H1 (cell line): ENCODE measurements around the gene CCNY. TPM values are rescaled to one million over a fixed set of nuclear protein-coding genes. Genes with fewer than 3 reads are reported as not detected.

ENCODE experiments used
- CTCF ChIA-PET: fragments of 300-600 bp; sonication (Branson Sonifier 250); formaldehyde crosslinking; loops from one replicate; lab custom pipeline; 2021; ENCODE audit not compliant: partially characterized antibody; lab: Charles Lee
- POLR2A ChIA-PET: fragments of 300-600 bp; sonication (Branson Sonifier 250); formaldehyde crosslinking; loops from one replicate; lab custom pipeline; 2021; ENCODE audit warnings: inconsistent platforms; ENCODE audit not compliant: partially characterized antibody; lab: Charles Lee
- DNase-seq, 2 experiments: peaks; one replicate each; pipeline versions ENCODE4 v3.0.0 to v3.0.0-alpha.2; 2010 to 2022; ENCODE audit warnings: low spot score in 2 of 2, low read depth in 1 of 2, mixed read lengths in 1 of 2
- FAIRE-seq: peaks from 2 replicates; lab custom pipeline; 2011; peaks lifted over from hg19 to GRCh38; lab: Jason Lieb, UNC
- H2AFZ ChIP-seq: 2 replicates; pipeline ENCODE4 v1.8.1; 2012; ENCODE audit warnings: low read length, inconsistent platforms
- H2AK5ac ChIP-seq: 2 replicates; pipeline ENCODE4 v1.6.1; 2013; ENCODE audit warnings: low read depth, low read length
- H2BK120ac ChIP-seq: replicated peaks from 2 replicates; pipeline ENCODE3; 2013; ENCODE audit warnings: low read depth, low read length, inconsistent platforms
- H2BK12ac ChIP-seq: 2 replicates; pipeline ENCODE4 v1.6.1; 2013; ENCODE audit warnings: low read depth, low read length
- H2BK15ac ChIP-seq: 2 replicates; pipeline ENCODE4 v1.6.1; 2013; ENCODE audit warnings: low read length
- H2BK20ac ChIP-seq: 2 replicates; pipeline ENCODE4 v1.6.1; 2013; ENCODE audit warnings: low read length
- H2BK5ac ChIP-seq: 2 replicates; pipeline ENCODE4 v1.6.1; 2013; ENCODE audit warnings: low read depth, low read length
- H3K14ac ChIP-seq: 2 replicates; pipeline ENCODE4 v1.6.1; 2013; ENCODE audit warnings: inconsistent platforms; ENCODE audit not compliant: insufficient read length
- H3K18ac ChIP-seq: 2 replicates; pipeline ENCODE4 v1.6.1; 2013; ENCODE audit warnings: low read length; ENCODE audit errors: extremely low read depth
- H3K23ac ChIP-seq: 2 replicates; pipeline ENCODE4 v1.6.1; 2013; ENCODE audit warnings: inconsistent platforms; ENCODE audit not compliant: insufficient read length
- H3K23me2 ChIP-seq: 2 replicates; pipeline ENCODE4 v1.6.1; 2013; ENCODE audit warnings: low read depth, low read length
- H3K27ac ChIP-seq: 2 replicates; pipeline ENCODE4 v1.6.1; 2011; ENCODE audit warnings: low read depth, low read length, inconsistent platforms
- H3K27me3 ChIP-seq, 4 experiments: replicated peaks in 1 of 4; 1 replicate in 1 of 4; 2 replicates in 3 of 4; pipeline versions ENCODE4 v1.6.1 to v1.8.1; 2011 to 2013; ENCODE audit warnings: low read length in 3 of 4, mild to moderate bottlenecking in 3 of 4, inconsistent platforms in 2 of 4, mixed read lengths in 2 of 4, moderate library complexity in 1 of 4; ENCODE audit not compliant: control insufficient read depth in 3 of 4, insufficient read depth in 3 of 4; ENCODE audit errors: extremely low read depth in 1 of 4
- H3K36me3 ChIP-seq, 4 experiments: 2 replicates each; pipeline versions ENCODE4 v1.6.1 to v1.8.1; 2011 to 2013; ENCODE audit warnings: mild to moderate bottlenecking in 4 of 4, low read length in 3 of 4, moderate library complexity in 2 of 4, control low read depth in 1 of 4, inconsistent platforms in 1 of 4; ENCODE audit not compliant: insufficient read depth in 4 of 4, control insufficient read depth in 2 of 4
- H3K4ac ChIP-seq: replicated peaks from 2 replicates; pipeline ENCODE3; 2013; ENCODE audit warnings: low read length, low read depth, mixed read lengths, inconsistent platforms; ENCODE audit not compliant: insufficient read length
- H3K4me1 ChIP-seq, 4 experiments: replicated peaks in 1 of 4; 1 replicate in 1 of 4; 2 replicates in 3 of 4; pipeline versions ENCODE4 v1.6.1 to v1.8.1; 2011 to 2013; ENCODE audit warnings: low read length in 3 of 4, inconsistent platforms in 2 of 4, mixed read lengths in 1 of 4; ENCODE audit not compliant: insufficient read depth in 4 of 4, control insufficient read depth in 3 of 4
- H3K4me2 ChIP-seq, 2 experiments: 2 replicates each; pipeline versions ENCODE4 v1.6.1 to v1.8.1; 2011 to 2013; ENCODE audit warnings: low read depth in 2 of 2, low read length in 2 of 2, control low read depth in 1 of 2, inconsistent platforms in 1 of 2, mild to moderate bottlenecking in 1 of 2; ENCODE audit not compliant: insufficient read depth in 1 of 2
- H3K4me3 ChIP-seq, 4 experiments: fragments of 200-600, 300-600 bp in 1 of 4; sonication (generic), shearing (Covaris generic), sonication (Bioruptor Twin) in 1 of 4; 2 replicates each; pipeline versions ENCODE4 v1.5.1 to v1.8.1; 2011 to 2016; ENCODE audit warnings: low read length in 4 of 4, low read depth in 3 of 4, control low read depth in 2 of 4, inconsistent platforms in 2 of 4, mild to moderate bottlenecking in 2 of 4, mixed read lengths in 1 of 4, moderate library complexity in 1 of 4; ENCODE audit not compliant: insufficient read depth in 2 of 4; ENCODE audit errors: extremely low read depth in 1 of 4
- H3K56ac ChIP-seq: replicated peaks from 2 replicates; pipeline ENCODE3; 2013; ENCODE audit warnings: low read depth, mild to moderate bottlenecking, mixed read lengths, low read length, inconsistent platforms; ENCODE audit not compliant: insufficient read length
- H3K79me1 ChIP-seq: 2 replicates; pipeline ENCODE4 v1.6.1; 2013; ENCODE audit warnings: low read depth, low read length, control low read depth
- H3K79me2 ChIP-seq, 2 experiments: 2 replicates each; pipeline versions ENCODE4 v1.6.1 to v1.8.1; 2012 to 2013; ENCODE audit warnings: low read length in 2 of 2, mild to moderate bottlenecking in 2 of 2, inconsistent platforms in 1 of 2; ENCODE audit not compliant: insufficient read depth in 2 of 2, control insufficient read depth in 1 of 2
- H3K9ac ChIP-seq, 4 experiments: replicated peaks in 1 of 4; 1 replicate in 1 of 4; 2 replicates in 3 of 4; pipeline versions ENCODE4 v1.6.1 to v1.8.1; 2011 to 2013; ENCODE audit warnings: low read depth in 3 of 4, low read length in 3 of 4, control low read depth in 2 of 4, mild to moderate bottlenecking in 2 of 4, moderate library complexity in 2 of 4, inconsistent platforms in 1 of 4; ENCODE audit errors: extremely low read depth in 1 of 4
- H3K9me3 ChIP-seq, 2 experiments: 2 replicates each; pipeline versions ENCODE4 v1.6.1 to v1.8.1; 2012 to 2013; ENCODE audit warnings: mild to moderate bottlenecking in 2 of 2, moderate library complexity in 2 of 2, control low read depth in 1 of 2, inconsistent platforms in 1 of 2, low read depth in 1 of 2, low read length in 1 of 2, mixed read lengths in 1 of 2; ENCODE audit not compliant: insufficient read depth in 2 of 2
- H4K20me1 ChIP-seq, 2 experiments: replicated peaks in 1 of 2; 2 replicates each; pipeline versions ENCODE3 to v1.8.1; 2011 to 2013; ENCODE audit warnings: inconsistent platforms in 2 of 2, low read length in 2 of 2, mild to moderate bottlenecking in 1 of 2; ENCODE audit not compliant: insufficient read depth in 2 of 2, control insufficient read depth in 1 of 2
- H4K5ac ChIP-seq: 2 replicates; pipeline ENCODE4 v1.6.1; 2013; ENCODE audit warnings: low read length, low read depth, mixed read lengths, inconsistent platforms; ENCODE audit not compliant: insufficient read length
- H4K8ac ChIP-seq: 2 replicates; pipeline ENCODE4 v1.8.0; 2013; ENCODE audit warnings: mild to moderate bottlenecking, moderate library complexity, low read length, inconsistent platforms; ENCODE audit not compliant: insufficient read depth; ENCODE audit errors: extremely low read depth
- H4K91ac ChIP-seq: replicated peaks from 2 replicates; pipeline ENCODE3; 2013; ENCODE audit warnings: low read length, mixed read lengths, inconsistent platforms; ENCODE audit not compliant: insufficient read length
- ASH2L ChIP-seq: fragments of 200-600, 300-600 bp; sonication (generic); IDR thresholded peaks from one replicate; pipeline ENCODE4 v1.7.1; 2017; ENCODE audit warnings: low read length
- CHD1 ChIP-seq: IDR thresholded peaks from 2 replicates; pipeline ENCODE4 v1.6.1; 2012; ENCODE audit warnings: low read depth, low read length, improper control_type of control experiment
- CREB1 ChIP-seq: IDR thresholded peaks from 2 replicates; pipeline ENCODE4 v1.6.1; 2012; ENCODE audit warnings: inconsistent platforms
- JUN ChIP-seq: IDR thresholded peaks from 2 replicates; pipeline ENCODE4 v1.6.1; 2011; ENCODE audit warnings: low read depth, mild to moderate bottlenecking, improper control_type of control experiment, low read length
- KDM5A ChIP-seq: fragments of 200-600 bp; IDR thresholded peaks from 2 replicates; pipeline ENCODE4 v1.7.1; 2012; ENCODE audit warnings: mild to moderate bottlenecking, low read length, inconsistent platforms, mixed read lengths
- TCF12 ChIP-seq: IDR thresholded peaks from 2 replicates; pipeline ENCODE4 v1.6.1; 2011; ENCODE audit warnings: low read depth, mild to moderate bottlenecking, low read length
- WGBS, 2 experiments: shearing (Covaris generic) in 1 of 2; methylation state at CpG; one replicate each; pipeline versions ENCODE4 v1.1.6 to v1.1.7; 2013 to 2015; ENCODE audit warnings: low lambda C conversion rate in 2 of 2, mixed read lengths in 2 of 2, inconsistent platforms in 1 of 2, low coverage in 1 of 2, missing lambda C conversion rate in 1 of 2; ENCODE audit not compliant: insufficient replicate concordance in 2 of 2, insufficient coverage in 1 of 2, insufficient read length in 1 of 2; ENCODE audit errors: extremely low coverage in 1 of 2, missing lambda C conversion rate in 1 of 2; 5-methylcytosine and 5-hydroxymethylcytosine counted together
- polyA plus RNA-seq, 7 experiments: library from polyadenylated mRNA; depleted of rRNA in 3 of 7; stranded (reverse) in 5 of 7; unstranded in 2 of 7; fragments of >200 nt in 5 of 7; fragments of 200-250 nt in 2 of 7; gene quantifications; 1 replicate in 5 of 7; 2 replicates in 1 of 7; 4 replicates in 1 of 7; pipeline versions ENCODE4 v1.2.1 to v1.2.3, GENCODE V29; 2011 to 2013; ENCODE audit warnings: missing spikeins in 2 of 7, mixed read lengths in 2 of 7
- total RNA-seq: library from RNA; stranded (reverse); fragmentation: NEBNext Ultra II Directional; extraction: Animal tissue kit (Norgen Biotek cat#: 25700); gene quantifications from 2 replicates; pipeline ENCODE4 v1.2.1, GENCODE V29; 2021
- TF ChIP-seq, protein P1 (sequence below): IDR thresholded peaks from 2 replicates; pipeline ENCODE4 v1.6.1; 2012; ENCODE audit warnings: inconsistent platforms

Gene CCNY
- total and polyA plus RNA-seq, 2 of the 8 experiments (the other 6 are each of a cell fraction or from before 2014, with no cell fraction given) = 25.3 to 68.2 TPM

DNA sequence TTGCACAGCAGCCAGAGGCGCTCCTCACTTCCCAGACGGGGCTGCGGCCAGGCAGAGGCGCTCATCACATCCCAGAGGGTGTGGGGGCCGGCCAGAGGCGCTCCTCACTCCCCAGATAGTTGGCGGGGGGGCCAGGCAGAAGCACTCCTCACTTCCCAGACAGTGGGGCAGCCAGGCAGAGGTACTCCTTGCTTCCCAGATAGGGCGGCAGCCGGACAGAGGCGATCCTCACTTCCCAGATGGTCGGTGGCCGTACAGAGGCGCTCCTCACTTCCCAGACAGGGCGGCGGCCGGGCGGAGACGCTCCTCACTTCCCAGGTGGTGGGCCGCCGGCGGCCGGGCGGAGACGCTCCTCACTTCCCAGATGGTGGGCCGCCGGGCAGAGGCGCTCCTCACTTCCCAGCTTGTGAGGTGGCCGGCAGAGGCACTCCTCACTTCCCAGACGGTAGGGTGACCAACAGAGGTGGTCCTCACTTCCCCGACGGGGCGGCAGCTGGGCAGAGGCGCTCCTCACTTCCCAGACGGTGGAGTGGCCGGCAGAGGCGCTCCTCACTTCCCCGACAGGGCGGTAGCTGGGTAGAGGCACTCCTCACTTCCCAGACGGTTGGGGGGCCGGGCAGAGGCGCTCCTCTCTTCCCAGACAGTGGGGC is 26.5 kb downstream of the CCNY start:
- H2AK5ac ChIP-seq = no peak overlapping the region
- no peak for DNase-seq
- H3K4me2 ChIP-seq = no peak overlapping the region
- H3K23ac ChIP-seq = no peak overlapping the region
- no peak overlapping the region for H4K91ac ChIP-seq
- H4K20me1 ChIP-seq = peaks cover 2 to 4% of the 10 kb centered on the region in 2 experiments
- H3K14ac ChIP-seq = no peak overlapping the region
- H3K18ac ChIP-seq = no peak overlapping the region
- no peak overlapping the region for H4K8ac ChIP-seq
- no peak overlapping the region for H3K27ac ChIP-seq
- no peaks in the 10 kb centered on the region for H3K27me3 ChIP-seq
- no peak overlapping the region for H2BK5ac ChIP-seq
- H3K79me1 ChIP-seq = peaks cover 14% of the 10 kb centered on the region
- H3K56ac ChIP-seq = no peak overlapping the region
- no peak for TF ChIP-seq TCF12
- no peak for TF ChIP-seq CHD1
- no peak for TF ChIP-seq JUN
- TF ChIP-seq CREB1 = no peak
- TF ChIP-seq ASH2L = no peak
- TF ChIP-seq KDM5A = no peak
- TF ChIP-seq, protein P1, sequence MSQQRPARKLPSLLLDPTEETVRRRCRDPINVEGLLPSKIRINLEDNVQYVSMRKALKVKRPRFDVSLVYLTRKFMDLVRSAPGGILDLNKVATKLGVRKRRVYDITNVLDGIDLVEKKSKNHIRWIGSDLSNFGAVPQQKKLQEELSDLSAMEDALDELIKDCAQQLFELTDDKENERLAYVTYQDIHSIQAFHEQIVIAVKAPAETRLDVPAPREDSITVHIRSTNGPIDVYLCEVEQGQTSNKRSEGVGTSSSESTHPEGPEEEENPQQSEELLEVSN = no peak
- TF ChIP-seq, all 59 proteins: peak for 0
- Histone ChIP-seq H3K4ac (no peak overlapping the region), H2BK15ac (no peak overlapping the region), H2AFZ (no peak overlapping the region), H3K9me3 (no peaks in the 10 kb centered on the region; a peak in 1 of 4 replicates), H2BK20ac (no peak overlapping the region), H4K5ac (no peak overlapping the region), H3K79me2 (peaks cover 5 to 89% of the 10 kb centered on the region in 2 experiments; a peak in 3 of 4 replicates), H3K36me3 (no peaks in the 10 kb centered on the region), H3K23me2 (no peaks in the 10 kb centered on the region), H2BK120ac (no peak overlapping the region), H3K4me1 (peaks cover 0 to 4% (median 3%) of the 10 kb centered on the region in 4 experiments; a peak in 3 of 7 replicates), H3K9ac (no peak overlapping the region), H3K4me3 (no peak overlapping the region), H2BK12ac (no peak overlapping the region)
- ChIA-PET CTCF (interaction anchor here (0.8 to 1.6 kb wide), 3 partner anchors 10 to 13 kb away, joined by 3 to 4 read pairs (median 3); no protein-coding TSS in a partner anchor), POLR2A (interaction anchor here (0.6 kb wide), 1 partner anchor 76 kb away, joined by 4 read pairs; no protein-coding TSS in a partner anchor)
- WGBS, 2 experiments = 87% methylated on average over 13 of the region's 41 CpGs; no CpG with 5 or more reads in 1 of the 2 experiments
- FAIRE-seq = no peak
